Measurements from ENCODE around the gene CHST12.
A peak's percentile ranks its signal among the peaks of the same experiment; 100 is the strongest.
"Not testable (repeated sequence)": the region's sequence is repeated elsewhere in the genome, so short reads cannot be mapped to it uniquely, and the experiment has no call there.

The CHST12 gene

DNA sequence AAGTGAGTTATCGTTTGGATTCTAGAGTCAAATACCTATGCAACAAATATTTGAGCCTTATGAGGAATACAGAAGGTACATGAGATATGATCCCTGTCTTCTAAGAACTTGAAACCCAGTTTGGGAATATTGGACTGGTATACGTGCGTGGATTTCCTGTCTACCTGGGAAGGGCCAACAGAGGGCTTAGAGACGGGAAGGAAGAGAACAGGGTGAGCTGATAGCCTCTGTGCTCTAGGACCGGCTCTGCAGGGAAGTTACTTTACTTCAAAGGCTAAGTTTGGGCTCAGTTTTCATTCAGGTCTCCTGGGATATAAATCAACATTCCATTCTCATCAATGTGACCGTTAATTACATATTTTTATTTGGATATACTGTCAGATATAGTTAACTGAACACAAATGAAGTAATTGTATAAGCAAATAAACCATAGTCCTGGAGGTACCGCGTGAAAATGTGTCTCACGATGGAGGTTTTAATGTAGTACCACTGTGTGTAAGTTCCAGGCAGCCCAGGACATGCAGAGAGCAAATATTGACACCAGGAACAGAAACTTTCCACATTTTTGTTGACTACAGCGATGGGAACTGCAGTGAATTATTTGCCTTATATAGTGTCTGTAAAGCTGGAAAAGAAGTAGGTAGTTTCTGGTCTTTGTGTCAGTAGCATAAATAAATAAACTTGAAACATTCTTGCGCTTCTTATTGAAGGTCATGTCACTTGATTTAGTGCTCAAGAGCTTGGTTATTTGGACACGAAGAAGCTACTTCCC lies 8.6 kb downstream of the CHST12 start:
- TF ChIP-seq, protein P1, sequence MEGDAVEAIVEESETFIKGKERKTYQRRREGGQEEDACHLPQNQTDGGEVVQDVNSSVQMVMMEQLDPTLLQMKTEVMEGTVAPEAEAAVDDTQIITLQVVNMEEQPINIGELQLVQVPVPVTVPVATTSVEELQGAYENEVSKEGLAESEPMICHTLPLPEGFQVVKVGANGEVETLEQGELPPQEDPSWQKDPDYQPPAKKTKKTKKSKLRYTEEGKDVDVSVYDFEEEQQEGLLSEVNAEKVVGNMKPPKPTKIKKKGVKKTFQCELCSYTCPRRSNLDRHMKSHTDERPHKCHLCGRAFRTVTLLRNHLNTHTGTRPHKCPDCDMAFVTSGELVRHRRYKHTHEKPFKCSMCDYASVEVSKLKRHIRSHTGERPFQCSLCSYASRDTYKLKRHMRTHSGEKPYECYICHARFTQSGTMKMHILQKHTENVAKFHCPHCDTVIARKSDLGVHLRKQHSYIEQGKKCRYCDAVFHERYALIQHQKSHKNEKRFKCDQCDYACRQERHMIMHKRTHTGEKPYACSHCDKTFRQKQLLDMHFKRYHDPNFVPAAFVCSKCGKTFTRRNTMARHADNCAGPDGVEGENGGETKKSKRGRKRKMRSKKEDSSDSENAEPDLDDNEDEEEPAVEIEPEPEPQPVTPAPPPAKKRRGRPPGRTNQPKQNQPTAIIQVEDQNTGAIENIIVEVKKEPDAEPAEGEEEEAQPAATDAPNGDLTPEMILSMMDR (IDR thresholded peaks at IDR 0.05; ENCODE audit: control insufficient read depth, insufficient read depth, low read depth, low read length, missing control alignments): no peak
- no peak for DNase-seq (ENCODE audit: low read depth)
- no peak overlapping the region for H3K4me3 ChIP-seq (ENCODE audit: control insufficient read depth, low read depth, low read length)

- TF ChIP-seq, protein P1 (IDR thresholded peaks at IDR 0.05; ENCODE audit: control insufficient read depth, insufficient read depth, low read depth, low read length, missing control alignments): no peak
- no peak for DNase-seq (ENCODE audit: low read depth)
- H3K4me3 ChIP-seq (ENCODE audit: control insufficient read depth, low read depth, low read length): no peak overlapping the region
Observed at GRCh38 chr7:2412587-2413201, 9.3 kb downstream of the CHST12 start.

GRCh38 chr7:2416063-2416462 lies 12.7 kb downstream of the CHST12 start:
- no peak overlapping the region for H3K4me3 ChIP-seq (ENCODE audit: control insufficient read depth, low read depth, low read length)
- DNase-seq (ENCODE audit: low read depth): no peak
- TF ChIP-seq, protein P1 (IDR thresholded peaks at IDR 0.05; ENCODE audit: control insufficient read depth, insufficient read depth, low read depth, low read length, missing control alignments): no peak

DNA sequence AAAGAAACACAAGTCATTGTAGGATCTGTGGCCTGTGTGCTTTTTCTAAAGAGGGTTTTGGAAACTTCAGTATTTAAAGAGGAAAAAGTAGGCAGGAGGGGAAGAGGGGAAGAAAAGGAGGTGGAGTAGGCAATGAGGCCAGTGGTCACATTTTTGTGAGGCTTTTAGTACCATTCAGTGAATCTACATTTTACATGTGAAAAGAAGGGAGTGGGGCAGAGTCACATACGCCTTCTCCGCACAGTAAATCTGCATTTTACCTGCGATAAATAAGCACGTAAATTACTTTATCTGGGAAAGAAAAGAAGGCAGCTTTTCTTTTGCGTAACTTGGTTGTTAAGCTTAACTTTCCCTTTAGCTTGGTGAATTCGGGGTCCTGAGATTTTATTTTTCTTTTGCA lies 13.2 kb downstream of the CHST12 start:
- H3K4me3 ChIP-seq (ENCODE audit: control insufficient read depth, low read depth, low read length): no peak overlapping the region
- no peak for DNase-seq (ENCODE audit: low read depth)
- TF ChIP-seq, protein P1 (IDR thresholded peaks at IDR 0.05; ENCODE audit: control insufficient read depth, insufficient read depth, low read depth, low read length, missing control alignments): no peak

DNA sequence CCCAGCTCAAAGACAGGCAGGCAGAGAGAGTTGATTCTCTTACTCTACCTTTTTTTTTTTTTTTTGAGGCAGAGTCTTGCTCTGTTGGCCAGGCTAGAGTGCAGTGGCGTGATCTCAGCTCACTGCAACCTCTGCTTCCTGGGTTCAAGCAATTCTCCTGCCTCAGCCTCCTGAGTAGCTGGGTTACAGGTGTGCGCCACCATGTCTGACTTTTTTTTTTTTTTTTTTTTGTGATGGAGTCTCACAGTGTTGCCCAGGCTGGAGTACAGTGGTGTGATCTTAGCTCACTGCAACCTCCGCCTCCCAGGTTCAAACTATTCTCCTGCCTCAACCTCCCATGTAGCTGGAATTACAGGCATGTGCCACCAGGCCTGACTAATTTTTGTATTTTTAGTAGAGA lies 13.8 kb downstream of the CHST12 start:
- not testable (repeated sequence) for DNase-seq (ENCODE audit: low read depth)

DNA sequence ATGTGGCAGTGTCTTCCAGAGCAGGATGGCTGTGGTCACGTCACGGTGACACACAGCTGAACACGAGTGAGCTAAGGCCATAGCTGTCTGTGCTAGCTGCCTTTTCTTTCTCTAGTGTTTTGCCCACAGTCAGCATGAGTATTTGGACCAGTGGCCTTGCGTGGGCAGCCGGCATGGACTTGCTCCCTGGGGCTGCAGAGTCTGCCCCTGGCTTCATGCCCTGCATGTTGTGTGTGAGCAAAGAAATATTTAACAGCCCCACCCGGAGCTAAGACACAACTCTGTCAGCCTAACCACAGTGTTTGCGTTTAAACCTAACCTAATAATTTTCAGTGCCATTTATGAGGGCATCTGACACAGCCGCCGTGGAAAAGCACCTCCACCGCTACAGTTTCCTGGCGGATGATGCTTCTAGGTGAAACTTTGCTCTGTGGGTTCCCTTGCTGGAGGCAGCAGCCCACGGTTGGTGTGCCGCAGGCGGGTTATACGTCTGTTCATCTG lies 14.6 kb downstream of the CHST12 start:
- no peak overlapping the region for H3K4me3 ChIP-seq (ENCODE audit: control insufficient read depth, low read depth, low read length)
- TF ChIP-seq, protein P1 (IDR thresholded peaks at IDR 0.05; ENCODE audit: control insufficient read depth, insufficient read depth, low read depth, low read length, missing control alignments): no peak
- peak; percentile 23 for DNase-seq (ENCODE audit: low read depth)

More for the DNA sequence above, 13.8 kb downstream of the CHST12 start:
- H3K4me3 ChIP-seq (ENCODE audit: control insufficient read depth, low read depth, low read length): not testable (repeated sequence)

All from AG09309 (cell line).